OCI-LY1 (cell line): ENCODE data around the gene FAM199X.
"Not testable (repeated sequence)": the region's sequence is repeated elsewhere in the genome, so short reads cannot be mapped to it uniquely, and the experiment has no call there.

ENCODE experiments used
- H2AFZ ChIP-seq: fragments of 200-600 bp; sonication (generic), shearing (Covaris generic); 2 replicates; pipeline ENCODE4 v1.6.0; 2014; ENCODE audit warnings: antibody characterized with exemption, mild to moderate bottlenecking, low read length
- H3F3A ChIP-seq: fragments of 200-600 bp; sonication (generic), shearing (Covaris generic); 2 replicates; pipeline ENCODE4 v1.6.0; 2014; ENCODE audit warnings: mild to moderate bottlenecking, antibody characterized with exemption, low read length, moderate library complexity; ENCODE audit not compliant: insufficient read depth
- H3K27ac ChIP-seq: fragments of 200-600 bp; sonication (generic); 2 replicates; pipeline ENCODE4 v1.5.1; 2014; ENCODE audit warnings: low read length, mixed run types, mild to moderate bottlenecking, low read depth; ENCODE audit not compliant: poor library complexity, severe bottlenecking
- H3K27me3 ChIP-seq: fragments of 200-600 bp; sonication (generic); 2 replicates; pipeline ENCODE4 v1.6.0; 2014; ENCODE audit warnings: antibody characterized with exemption, mild to moderate bottlenecking, low read length, moderate library complexity; ENCODE audit not compliant: insufficient read depth
- H3K36me3 ChIP-seq: fragments of 200-600 bp; sonication (generic); 2 replicates; pipeline ENCODE4 v1.6.1; 2014; ENCODE audit warnings: mild to moderate bottlenecking, antibody characterized with exemption, low read length, moderate library complexity, mixed read lengths; ENCODE audit not compliant: insufficient read depth
- H3K4me1 ChIP-seq: fragments of 200-600 bp; sonication (generic); 2 replicates; pipeline ENCODE4 v1.5.1; 2014; ENCODE audit warnings: mild to moderate bottlenecking, low read length, moderate library complexity; ENCODE audit not compliant: insufficient read depth, severe bottlenecking
- H3K4me2 ChIP-seq: fragments of 200-600 bp; sonication (generic), shearing (Covaris generic); 2 replicates; pipeline ENCODE4 v1.6.1; 2014; ENCODE audit warnings: low read length
- H3K4me3 ChIP-seq: fragments of 200-600 bp; sonication (generic); 2 replicates; pipeline ENCODE4 v1.5.1; 2014; ENCODE audit warnings: low read length, low read depth, mild to moderate bottlenecking, mixed read lengths; ENCODE audit not compliant: poor library complexity, severe bottlenecking
- H3K79me2 ChIP-seq: fragments of 200-600 bp; shearing (Covaris generic); 2 replicates; pipeline ENCODE4 v1.6.1; 2016; ENCODE audit warnings: mixed run types, low read length, mixed read lengths; ENCODE audit not compliant: insufficient read depth
- H3K9ac ChIP-seq: fragments of 200-600 bp; sonication (generic), shearing (Covaris generic); 2 replicates; pipeline ENCODE4 v1.6.1; 2014; ENCODE audit warnings: mild to moderate bottlenecking, low read length, mixed read lengths
- H3K9me2 ChIP-seq: fragments of 200-600 bp; sonication (generic), shearing (Covaris generic); 2 replicates; pipeline ENCODE4 v1.6.1; 2014; ENCODE audit warnings: low read depth, mild to moderate bottlenecking, low read length, mixed read lengths
- H3K9me3 ChIP-seq: fragments of 200-600 bp; shearing (Covaris generic); 2 replicates; pipeline ENCODE4 v1.6.1; 2014; ENCODE audit warnings: low read length, mixed read lengths
- H4K20me1 ChIP-seq: fragments of 200-600 bp; sonication (generic), shearing (Covaris generic); 2 replicates; pipeline ENCODE4 v1.6.0; 2016; ENCODE audit warnings: mild to moderate bottlenecking, low read length; ENCODE audit not compliant: insufficient read depth
- EZH2 ChIP-seq: fragments of 200-600 bp; sonication (generic), shearing (Covaris generic); IDR thresholded peaks from 2 replicates; pipeline ENCODE4 v1.8.0; 2017; ENCODE audit warnings: borderline replicate concordance, mixed run types, mild to moderate bottlenecking, antibody characterized with exemption, low read length, moderate library complexity, mixed read lengths
- TF ChIP-seq, protein P1 (sequence below): fragments of 200-600 bp; sonication (generic), shearing (Covaris generic); IDR thresholded peaks from 2 replicates; pipeline ENCODE4 v1.5.1; 2017; ENCODE audit warnings: mild to moderate bottlenecking, antibody characterized with exemption, low read length, moderate library complexity, mixed read lengths

FAM199X gene

DNA sequence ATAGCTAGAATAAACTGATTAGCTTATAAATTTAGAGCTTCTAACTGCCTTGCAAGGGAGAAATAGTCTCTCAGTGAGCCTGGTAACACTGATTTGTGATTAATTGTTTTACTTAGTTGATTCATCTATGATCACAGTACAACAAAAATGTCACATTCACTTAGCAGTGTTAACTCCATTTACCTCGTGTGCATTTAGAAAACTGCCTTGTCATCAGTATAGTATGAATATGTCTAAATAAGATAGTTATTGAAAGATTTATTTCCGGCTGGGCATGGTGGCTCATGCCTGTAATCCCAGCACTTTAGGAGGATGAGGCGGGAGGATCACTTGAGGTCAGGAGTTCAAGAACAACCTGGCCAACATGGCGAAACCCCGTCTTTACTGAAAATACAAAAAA, 39.3 kb downstream of the FAM199X start:
- TF ChIP-seq EZH2: no peak
- TF ChIP-seq, protein P1, sequence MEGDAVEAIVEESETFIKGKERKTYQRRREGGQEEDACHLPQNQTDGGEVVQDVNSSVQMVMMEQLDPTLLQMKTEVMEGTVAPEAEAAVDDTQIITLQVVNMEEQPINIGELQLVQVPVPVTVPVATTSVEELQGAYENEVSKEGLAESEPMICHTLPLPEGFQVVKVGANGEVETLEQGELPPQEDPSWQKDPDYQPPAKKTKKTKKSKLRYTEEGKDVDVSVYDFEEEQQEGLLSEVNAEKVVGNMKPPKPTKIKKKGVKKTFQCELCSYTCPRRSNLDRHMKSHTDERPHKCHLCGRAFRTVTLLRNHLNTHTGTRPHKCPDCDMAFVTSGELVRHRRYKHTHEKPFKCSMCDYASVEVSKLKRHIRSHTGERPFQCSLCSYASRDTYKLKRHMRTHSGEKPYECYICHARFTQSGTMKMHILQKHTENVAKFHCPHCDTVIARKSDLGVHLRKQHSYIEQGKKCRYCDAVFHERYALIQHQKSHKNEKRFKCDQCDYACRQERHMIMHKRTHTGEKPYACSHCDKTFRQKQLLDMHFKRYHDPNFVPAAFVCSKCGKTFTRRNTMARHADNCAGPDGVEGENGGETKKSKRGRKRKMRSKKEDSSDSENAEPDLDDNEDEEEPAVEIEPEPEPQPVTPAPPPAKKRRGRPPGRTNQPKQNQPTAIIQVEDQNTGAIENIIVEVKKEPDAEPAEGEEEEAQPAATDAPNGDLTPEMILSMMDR: no peak
- Histone ChIP-seq H3K9me3 (no peaks in the 10 kb centered on the region), H3K4me3 (no peak overlapping the region), H3K79me2 (no peaks in the 10 kb centered on the region), H3K9me2 (no peaks in the 10 kb centered on the region), H3K36me3 (no peaks in the 10 kb centered on the region), H3K27me3 (no peaks in the 10 kb centered on the region), H3K27ac (no peak overlapping the region), H3K9ac (no peak overlapping the region), H3F3A (no peaks in the 10 kb centered on the region), H2AFZ (no peak overlapping the region), H3K4me1 (no peaks in the 10 kb centered on the region), H4K20me1 (no peaks in the 10 kb centered on the region), H3K4me2 (no peak overlapping the region)

DNA sequence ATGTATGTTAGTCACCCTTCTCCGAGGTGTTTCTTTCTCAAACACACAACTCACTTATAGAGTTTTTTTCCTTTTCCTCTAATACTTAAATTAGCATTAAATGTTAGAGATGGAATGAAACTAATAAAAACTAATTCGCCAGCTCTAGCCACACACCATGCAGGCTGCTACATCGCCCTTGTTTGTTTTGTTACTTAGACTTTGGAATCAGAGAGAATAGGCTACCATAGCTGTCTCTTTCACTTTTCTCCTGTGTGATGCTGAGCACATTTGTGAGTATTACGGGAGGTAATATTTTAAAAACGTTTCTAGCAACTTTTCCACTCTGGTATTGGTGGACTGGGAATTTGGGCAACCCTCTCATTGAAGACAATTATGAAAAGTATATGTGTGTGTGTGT, 44.9 kb downstream of the FAM199X start:
- no peak overlapping the region for H2AFZ ChIP-seq
- H3K27me3 ChIP-seq: no peaks in the 10 kb centered on the region
- H4K20me1 ChIP-seq: no peaks in the 10 kb centered on the region
- no peaks in the 10 kb centered on the region for H3K4me1 ChIP-seq
- H3K79me2 ChIP-seq: no peaks in the 10 kb centered on the region
- H3K9me3 ChIP-seq: no peaks in the 10 kb centered on the region
- no peaks in the 10 kb centered on the region for H3K9me2 ChIP-seq
- H3K36me3 ChIP-seq: no peaks in the 10 kb centered on the region
- H3K4me2 ChIP-seq: no peak overlapping the region
- H3F3A ChIP-seq: no peaks in the 10 kb centered on the region
- no peak overlapping the region for H3K27ac ChIP-seq
- TF ChIP-seq, protein P1: no peak
- TF ChIP-seq EZH2: no peak
- no peak overlapping the region for H3K4me3 ChIP-seq
- H3K9ac ChIP-seq: no peak overlapping the region

DNA sequence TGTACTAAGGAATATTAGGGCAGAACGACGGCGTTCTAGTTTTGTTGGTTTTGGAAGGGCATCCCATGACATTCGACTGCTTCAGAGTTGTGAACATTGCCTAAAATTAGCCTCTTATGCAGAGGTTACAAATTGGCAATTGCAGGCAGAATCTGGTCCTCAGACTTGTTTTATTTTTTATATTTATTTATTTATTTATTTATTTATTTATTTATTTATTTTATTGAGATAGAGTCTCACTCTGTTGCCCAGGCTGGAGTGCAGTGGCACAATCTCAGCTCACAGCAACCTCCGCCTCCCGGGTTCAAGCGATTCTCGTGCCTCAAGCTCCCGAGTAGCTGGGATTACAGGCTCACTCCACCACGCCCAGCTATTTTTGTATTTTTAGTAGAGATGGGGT, 63.8 kb downstream of the FAM199X start:
- H4K20me1 ChIP-seq, H3K36me3 ChIP-seq, H3K27me3 ChIP-seq, H3K4me3 ChIP-seq, H2AFZ ChIP-seq, H3K4me1 ChIP-seq, H3K9me2 ChIP-seq, H3K9me3 ChIP-seq, H3K27ac ChIP-seq, H3K79me2 ChIP-seq, H3K4me2 ChIP-seq, H3F3A ChIP-seq, H3K9ac ChIP-seq: not testable (repeated sequence)
